ENCODE measurements around the gene WNT11.

Gene WNT11

GRCh38 chr11:76239483-76240160, 33.3 kb upstream of the WNT11 start:
- no peak overlapping the region for H3K4me3 ChIP-seq (replicated peaks in 1 of 2; ENCODE audit: low read depth in 2 of 2, low read length in 2 of 2)
- TF ChIP-seq CTCF (IDR thresholded peaks at IDR 0.05; ENCODE audit: low read depth, low read length) = no peak
- no peak for DNase-seq (ENCODE audit: low read depth in 2 of 2)

- no peak for DNase-seq (ENCODE audit: low read depth in 2 of 2)
- no peak overlapping the region for H3K4me3 ChIP-seq (replicated peaks in 1 of 2; ENCODE audit: low read depth in 2 of 2, low read length in 2 of 2)
- no peak for TF ChIP-seq CTCF (IDR thresholded peaks at IDR 0.05; ENCODE audit: low read depth, low read length)
These were observed 32.2 kb upstream of the WNT11 start for GRCh38 chr11:76238551-76238950.

- TF ChIP-seq CTCF (IDR thresholded peaks at IDR 0.05; ENCODE audit: low read depth, low read length) = no peak
- H3K4me3 ChIP-seq (replicated peaks in 1 of 2; ENCODE audit: low read depth in 2 of 2, low read length in 2 of 2) = no peak overlapping the region
- peak in 1 of 2 donors; percentile 42 for DNase-seq (ENCODE audit: low read depth in 2 of 2)
These were observed 31.6 kb upstream of the WNT11 start for GRCh38 chr11:76237914-76238313.

- no peak for TF ChIP-seq CTCF (IDR thresholded peaks at IDR 0.05; ENCODE audit: low read depth, low read length)
- DNase-seq (ENCODE audit: low read depth in 2 of 2) = no peak
- no peak overlapping the region for H3K4me3 ChIP-seq (replicated peaks in 1 of 2; ENCODE audit: low read depth in 2 of 2, low read length in 2 of 2)
These were observed 30.8 kb upstream of the WNT11 start for GRCh38 chr11:76237000-76237649.

- TF ChIP-seq CTCF (IDR thresholded peaks at IDR 0.05; ENCODE audit: low read depth, low read length) = no peak
- peak overlapping the region; percentile 85 to 93 for H3K4me3 ChIP-seq (replicated peaks in 1 of 2; ENCODE audit: low read depth in 2 of 2, low read length in 2 of 2)
- peak in 1 of 2 donors; percentile 57 for DNase-seq (ENCODE audit: low read depth in 2 of 2)
These were observed 30.0 kb upstream of the WNT11 start for GRCh38 chr11:76236092-76236999.

GRCh38 chr11:76235233-76236091, 29.2 kb upstream of the WNT11 start:
- no peak for TF ChIP-seq CTCF (IDR thresholded peaks at IDR 0.05; ENCODE audit: low read depth, low read length)
- DNase-seq (ENCODE audit: low read depth in 2 of 2) = peak; percentile 94 to 95
- H3K4me3 ChIP-seq (replicated peaks in 1 of 2; ENCODE audit: low read depth in 2 of 2, low read length in 2 of 2) = peak overlapping the region; percentile 85 to 93
